SK-N-SH (cell line): ENCODE results near the gene TPST2. TPM values are rescaled to one million over a fixed set of nuclear protein-coding genes. Genes with fewer than 3 reads are reported as not detected.

Experiments
- CTCF ChIA-PET: fragments of 300-600, 350-600 bp; formaldehyde crosslinking; extraction: SDS; loops from one replicate; lab custom pipeline; 2021; lab: Yijun Ruan, JAX
- POLR2A ChIA-PET: fragments of 350-600 bp; sonication (Branson Sonifier 250); formaldehyde crosslinking; extraction: SDS; loops from one replicate; lab custom pipeline; 2020; ENCODE audit warnings: antibody characterized with exemption, inconsistent platforms; lab: Yijun Ruan, JAX
- DNase-seq: peaks from one replicate; pipeline ENCODE4 v3.0.0; 2012
- H2AFZ ChIP-seq: fragments of 200-600 bp; sonication (generic); 2 replicates; pipeline ENCODE4 v1.8.1; 2016; ENCODE audit warnings: antibody characterized with exemption, mild to moderate bottlenecking, low read depth
- H3F3A ChIP-seq: fragments of 200-600 bp; sonication (generic); replicated peaks from 2 replicates; pipeline ENCODE3; 2016; ENCODE audit warnings: antibody characterized with exemption, mild to moderate bottlenecking; ENCODE audit not compliant: insufficient read depth
- H3K27ac ChIP-seq, 2 experiments: fragments of 200-500 bp in 1 of 2; fragments of 200-600 bp in 1 of 2; sonication (Bioruptor generic) in 1 of 2; sonication (generic), shearing (Covaris generic) in 1 of 2; 2 replicates each; pipeline versions ENCODE4 v1.5.1 to v1.6.1; 2014 to 2016; ENCODE audit warnings: low read depth in 2 of 2, inconsistent platforms in 1 of 2, low read length in 1 of 2, mild to moderate bottlenecking in 1 of 2, mixed read lengths in 1 of 2
- H3K27me3 ChIP-seq: fragments of 200-600 bp; sonication (generic), shearing (Covaris generic); 2 replicates; pipeline ENCODE4 v1.6.1; 2016; ENCODE audit warnings: mixed run types; ENCODE audit not compliant: insufficient read depth
- H3K36me3 ChIP-seq, 2 experiments: fragments of 200-500 bp in 1 of 2; fragments of 200-600 bp in 1 of 2; sonication (Bioruptor generic) in 1 of 2; sonication (generic) in 1 of 2; replicated peaks in 1 of 2; 2 replicates each; pipeline versions ENCODE3 to v1.5.1; 2014 to 2016; ENCODE audit warnings: low read length in 1 of 2, mild to moderate bottlenecking in 1 of 2; ENCODE audit not compliant: insufficient read depth in 2 of 2, control insufficient read depth in 1 of 2
- H3K4me1 ChIP-seq, 2 experiments: fragments of 200-500 bp in 1 of 2; fragments of 200-600 bp in 1 of 2; sonication (Bioruptor generic) in 1 of 2; sonication (generic), shearing (Covaris generic) in 1 of 2; 2 replicates each; pipeline versions ENCODE4 v1.5.1 to v1.6.1; 2014 to 2016; ENCODE audit warnings: low read depth in 1 of 2, low read length in 1 of 2, mixed run types in 1 of 2; ENCODE audit not compliant: insufficient read depth in 2 of 2, control insufficient read depth in 1 of 2
- H3K4me2 ChIP-seq: fragments of 200-600 bp; sonication (generic), shearing (Covaris generic); 2 replicates; pipeline ENCODE4 v1.6.1; 2017; ENCODE audit warnings: mixed run types
- H3K4me3 ChIP-seq, 2 experiments: fragments of 200-500 bp in 1 of 2; fragments of 200-600 bp in 1 of 2; sonication (Bioruptor generic) in 1 of 2; sonication (generic), shearing (Covaris generic) in 1 of 2; 2 replicates each; pipeline versions ENCODE4 v1.5.1 to v1.8.1; 2014 to 2016; ENCODE audit warnings: low read depth in 2 of 2, inconsistent platforms in 1 of 2, low read length in 1 of 2, mild to moderate bottlenecking in 1 of 2, mixed read lengths in 1 of 2, moderate library complexity in 1 of 2
- H3K79me2 ChIP-seq: fragments of 200-600 bp; sonication (generic); 2 replicates; pipeline ENCODE4 v1.8.1; 2017; ENCODE audit warnings: mild to moderate bottlenecking; ENCODE audit not compliant: insufficient read depth
- H3K9ac ChIP-seq: fragments of 200-600 bp; sonication (generic); 2 replicates; pipeline ENCODE4 v1.6.1; 2017; ENCODE audit warnings: mixed run types
- H3K9me2 ChIP-seq: fragments of 200-600 bp; sonication (generic); 2 replicates; pipeline ENCODE4 v1.6.1; 2017; ENCODE audit warnings: mixed run types
- H3K9me3 ChIP-seq: fragments of 200-600 bp; sonication (generic); 2 replicates; pipeline ENCODE4 v1.6.1; 2017; ENCODE audit warnings: mixed run types, mild to moderate bottlenecking, moderate library complexity
- H4K20me1 ChIP-seq: fragments of 200-600 bp; sonication (generic); 2 replicates; pipeline ENCODE4 v1.6.1; 2017; ENCODE audit warnings: mild to moderate bottlenecking, mixed run types; ENCODE audit not compliant: insufficient read depth
- CHD2 ChIP-seq: fragments of 150-350 bp; IDR thresholded peaks from 2 replicates; pipeline ENCODE4 v1.6.1; 2018; ENCODE audit warnings: low read length; ENCODE audit not compliant: partially characterized antibody
- CTCF ChIP-seq: fragments of 200-600 bp; sonication (generic); IDR thresholded peaks from 2 replicates; pipeline ENCODE4 v1.6.1; 2017; ENCODE audit warnings: antibody characterized with exemption, mild to moderate bottlenecking, moderate library complexity
- EP300 ChIP-seq, 2 experiments: IDR thresholded peaks; 2 replicates each; pipeline versions ENCODE4 v1.4.0 to v1.6.1; 2012; ENCODE audit warnings: borderline replicate concordance in 1 of 2, low read depth in 1 of 2, low read length in 1 of 2
- EZH2phosphoT487 ChIP-seq: fragments of 200-600 bp; sonication (generic); IDR thresholded peaks from 2 replicates; pipeline ENCODE4 v1.6.1; 2017; ENCODE audit warnings: low read depth, mixed run types, mild to moderate bottlenecking, antibody characterized with exemption, moderate library complexity, borderline replicate concordance
- FOSL2 ChIP-seq: IDR thresholded peaks from 2 replicates; pipeline ENCODE4 v1.4.0; 2012; ENCODE audit warnings: low read depth, mild to moderate bottlenecking, moderate library complexity, borderline replicate concordance
- JUND ChIP-seq: IDR thresholded peaks from 2 replicates; pipeline ENCODE4 v1.4.0; 2012
- MAX ChIP-seq: IDR thresholded peaks from 2 replicates; pipeline ENCODE4 v1.4.0; 2012; ENCODE audit warnings: low read depth
- MXI1 ChIP-seq: IDR thresholded peaks from 2 replicates; pipeline ENCODE4 v1.6.1; 2012; ENCODE audit warnings: mild to moderate bottlenecking, low read depth, low read length, improper control_type of control experiment
- NFIC ChIP-seq: IDR thresholded peaks from 2 replicates; pipeline ENCODE4 v1.4.0; 2012; ENCODE audit warnings: borderline replicate concordance
- NRF1 ChIP-seq: IDR thresholded peaks from 2 replicates; pipeline ENCODE4 v1.6.1; 2012; ENCODE audit warnings: low read depth, mild to moderate bottlenecking, low read length
- PBX3 ChIP-seq: IDR thresholded peaks from 2 replicates; pipeline ENCODE4; 2012
- POLR2AphosphoS5 ChIP-seq: IDR thresholded peaks from 2 replicates; pipeline ENCODE4 v1.6.1; 2012; ENCODE audit warnings: low read depth, low read length
- REST ChIP-seq: IDR thresholded peaks from 2 replicates; pipeline ENCODE4 v1.6.1; 2012; ENCODE audit warnings: mild to moderate bottlenecking, low read depth, low read length, moderate library complexity
- RFX5 ChIP-seq: IDR thresholded peaks from 2 replicates; pipeline ENCODE4 v1.6.1; 2012; ENCODE audit warnings: mild to moderate bottlenecking, improper control_type of control experiment, low read length
- TCF12 ChIP-seq: IDR thresholded peaks from 2 replicates; pipeline ENCODE4 v1.4.0; 2012
- WGBS: methylation state at CpG from one replicate; pipeline ENCODE4 v1.1.6; 2017; ENCODE audit warnings: low lambda C conversion rate; 5-methylcytosine and 5-hydroxymethylcytosine counted together
- polyA plus RNA-seq, 3 experiments: library from polyadenylated mRNA; depleted of rRNA; stranded (reverse); fragments of >200 nt; gene quantifications; 2 replicates each; pipeline ENCODE4 v1.2.3, GENCODE V29; 2012

Gene TPST2
- polyA plus RNA-seq, 1 of the 3 experiments (the other 2 are of a cell fraction): 58.4 TPM

- no peak overlapping the region for H3K9ac ChIP-seq
- no peak overlapping the region for H2AFZ ChIP-seq
- peak overlapping the region; percentile 56 to 65 for H3K27ac ChIP-seq
- no peaks in the 10 kb centered on the region for H3K27me3 ChIP-seq
- TF ChIP-seq CTCF: peak; percentile 26; the same call in 1 of the 2 replicates
- no peak for TF ChIP-seq NRF1
- TF ChIP-seq CHD2: peak; percentile 12
- peak; percentile 43; the same call in 1 of the 2 replicates for TF ChIP-seq PBX3
- TF ChIP-seq REST: no peak
- peak; percentile 92 for TF ChIP-seq NFIC
- TF ChIP-seq FOSL2: peak; percentile 72; the same call in 1 of the 2 replicates
- TF ChIP-seq MXI1: peak; percentile 19; the same call in 1 of the 2 replicates
- TF ChIP-seq EZH2phosphoT487: no peak
- no peak for TF ChIP-seq RFX5
- TF ChIP-seq POLR2AphosphoS5: peak; percentile 22; the same call in 1 of the 2 replicates
- TF ChIP-seq MAX: peak; percentile 46; the same call in 1 of the 2 replicates
- TF ChIP-seq JUND: peak; percentile 73
- 0 out of 4 replicates have a peak, but pooled peaks of 1 of the 2 experiments have one; percentile 48 for TF ChIP-seq EP300 (IDR thresholded peaks at IDR 0.05; ENCODE audit: borderline replicate concordance in 1 of 2, low read depth in 1 of 2, low read length in 1 of 2)
- peak; percentile 68 for TF ChIP-seq TCF12
- peaks cover 10 to 14% of the 10 kb centered on the region in 2 experiments; a peak in 3 of 4 replicates for H3K4me1 ChIP-seq
- H3K79me2 ChIP-seq: peaks cover 65% of the 10 kb centered on the region
- H3K9me2 ChIP-seq: no peaks in the 10 kb centered on the region
- 28% methylated on average over 9 of the region's 11 CpGs for WGBS
- no peak overlapping the region for H3K4me3 ChIP-seq
- H3K36me3 ChIP-seq: peaks cover 3 to 9% of the 10 kb centered on the region in 2 experiments
- peaks cover 20% of the 10 kb centered on the region for H3F3A ChIP-seq
- peak; percentile 53 for DNase-seq
- no peaks in the 10 kb centered on the region for H3K9me3 ChIP-seq
- H3K4me2 ChIP-seq: peak overlapping the region; percentile 45; the same call in 1 of the 2 replicates
- no peaks in the 10 kb centered on the region; the same call in 1 of the 2 replicates for H4K20me1 ChIP-seq
- ChIA-PET POLR2A (no interaction called here), CTCF (interaction anchor here (0.7 to 1.2 kb wide), 4 partner anchors 13 to 217 kb away, joined by 3 read pairs; no protein-coding TSS in a partner anchor)
Observed at GRCh38 chr22:26585104-26585790, 4.7 kb downstream of the TPST2 start.
